GM06990 (cell line): Measurements from ENCODE around the gene PHC2.
"Not testable (repeated sequence)": the region's sequence is repeated elsewhere in the genome, so short reads cannot be mapped to it uniquely, and the experiment has no call there.

ENCODE experiments used
- DNase-seq: peaks from one replicate; pipeline ENCODE4 v3.0.0-alpha.2; 2011; ENCODE audit not compliant: insufficient read length; ENCODE audit errors: extremely low read depth
- H3K27me3 ChIP-seq: replicated peaks from 2 replicates; pipeline ENCODE4 v1.6.0; 2011; ENCODE audit warnings: low read length; ENCODE audit not compliant: control insufficient read depth, insufficient read depth
- H3K36me3 ChIP-seq: 2 replicates; pipeline ENCODE4 v1.5.1; 2011; ENCODE audit warnings: low read length; ENCODE audit not compliant: control insufficient read depth, insufficient read depth
- H3K4me3 ChIP-seq: replicated peaks from 2 replicates; pipeline ENCODE4 v1.5.1; 2011; ENCODE audit warnings: low read depth, mild to moderate bottlenecking, control low read depth, low read length
- CTCF ChIP-seq: IDR thresholded peaks from 2 replicates; pipeline ENCODE4 v1.5.1; 2011; ENCODE audit warnings: low read length, control low read depth, mild to moderate bottlenecking, inconsistent platforms; ENCODE audit not compliant: insufficient read depth, poor library complexity, severe bottlenecking

Gene PHC2

GRCh38 chr1:33310702-33311101 lies 120.2 kb downstream of the PHC2 start:
- no peak for TF ChIP-seq CTCF
- no peaks in the 10 kb centered on the region; the same call in 1 of the 2 replicates for H3K27me3 ChIP-seq
- H3K4me3 ChIP-seq: no peak overlapping the region
- no peak for DNase-seq
- H3K36me3 ChIP-seq: no peaks in the 10 kb centered on the region

GRCh38 chr1:33309351-33309750 lies 121.5 kb downstream of the PHC2 start:
- not testable (repeated sequence) for H3K36me3 ChIP-seq, DNase-seq, H3K27me3 ChIP-seq, H3K4me3 ChIP-seq

- no peak overlapping the region for H3K4me3 ChIP-seq
- no peak for DNase-seq
- no peaks in the 10 kb centered on the region for H3K36me3 ChIP-seq
- no peaks in the 10 kb centered on the region for H3K27me3 ChIP-seq
- no peak for TF ChIP-seq CTCF
Measured at GRCh38 chr1:33307494-33307864, 123.4 kb downstream of the PHC2 start.

- Histone ChIP-seq H3K4me3 (no peak overlapping the region), H3K36me3 (no peaks in the 10 kb centered on the region), H3K27me3 (no peaks in the 10 kb centered on the region)
- TF ChIP-seq CTCF: no peak
- no peak for DNase-seq
Measured at GRCh38 chr1:33306653-33307493, 124.0 kb downstream of the PHC2 start.

- no peak for DNase-seq
- TF ChIP-seq CTCF: no peak
- H3K36me3 ChIP-seq: no peaks in the 10 kb centered on the region
- H3K27me3 ChIP-seq: no peaks in the 10 kb centered on the region
- no peak overlapping the region for H3K4me3 ChIP-seq
Measured at GRCh38 chr1:33305816-33306652, 124.9 kb downstream of the PHC2 start.

- no peak for TF ChIP-seq CTCF
- no peak overlapping the region for H3K4me3 ChIP-seq
- H3K27me3 ChIP-seq: no peaks in the 10 kb centered on the region
- H3K36me3 ChIP-seq: no peaks in the 10 kb centered on the region
- no peak for DNase-seq
Measured at GRCh38 chr1:33305016-33305415, 125.9 kb downstream of the PHC2 start.
